PC-9 (cell line): ENCODE data around the gene DHFR. TPM values are rescaled to one million over a fixed set of nuclear protein-coding genes. Genes with fewer than 3 reads are reported as not detected.

Source experiments
- BruUV-seq: library from RNA; stranded (reverse); fragments of 400-500 nt; replicated peaks from 2 replicates; lab custom pipeline; 2021; lab: Mats Ljungman, UMichigan
- CTCF ChIA-PET: fragments of 300-600 bp; sonication (Branson Sonifier 250); formaldehyde crosslinking; loops from one replicate; lab custom pipeline; 2022; ENCODE audit warnings: antibody characterized with exemption; lab: Charles Lee
- POLR2A ChIA-PET: fragments of 300-600 bp; sonication (Branson Sonifier 250); formaldehyde crosslinking; loops from one replicate; lab custom pipeline; 2022; ENCODE audit warnings: antibody characterized with exemption; ENCODE audit not compliant: unreplicated experiment; lab: Charles Lee
- DNase-seq, 2 experiments: peaks; one replicate each; pipeline versions ENCODE4 v3.0.0 to v3.0.0-alpha.2; 2015 to 2022; ENCODE audit warnings: mixed read lengths in 1 of 2
- H2AFZ ChIP-seq: fragments of 200-600 bp; sonication (generic); 2 replicates; pipeline ENCODE4 v1.8.1; 2017; ENCODE audit warnings: antibody characterized with exemption
- H3F3A ChIP-seq: fragments of 200-600 bp; sonication (generic); 2 replicates; pipeline ENCODE4 v1.8.1; 2017; ENCODE audit warnings: antibody characterized with exemption, mild to moderate bottlenecking, low read depth; ENCODE audit not compliant: insufficient read depth
- H3K27ac ChIP-seq: fragments of 200-600 bp; sonication (generic); 2 replicates; pipeline ENCODE4 v1.6.1; 2016; ENCODE audit warnings: mixed run types
- H3K27me3 ChIP-seq: fragments of 200-600 bp; sonication (generic); 2 replicates; pipeline ENCODE4 v1.6.1; 2016; ENCODE audit warnings: low read depth, mixed run types; ENCODE audit not compliant: insufficient read depth
- H3K36me3 ChIP-seq: fragments of 200-600 bp; sonication (generic); 2 replicates; pipeline ENCODE4 v1.6.1; 2016; ENCODE audit warnings: low read depth, mixed run types
- H3K4me1 ChIP-seq: fragments of 200-600 bp; sonication (generic); replicated peaks from 2 replicates; pipeline ENCODE4 v1.6.1; 2016; ENCODE audit warnings: mixed run types; ENCODE audit not compliant: insufficient read depth
- H3K4me2 ChIP-seq: fragments of 200-600 bp; sonication (generic); 2 replicates; pipeline ENCODE4 v1.6.1; 2017; ENCODE audit warnings: mixed run types
- H3K4me3 ChIP-seq: fragments of 200-600 bp; sonication (generic); 2 replicates; pipeline ENCODE4 v1.6.1; 2016; ENCODE audit warnings: mixed run types
- H3K79me2 ChIP-seq: fragments of 200-600 bp; sonication (generic); 2 replicates; pipeline ENCODE4 v1.6.1; 2017; ENCODE audit warnings: low read depth, mixed run types
- H3K9me2 ChIP-seq: fragments of 200-600 bp; sonication (generic); 2 replicates; pipeline ENCODE4 v1.8.1; 2017; ENCODE audit warnings: mild to moderate bottlenecking; ENCODE audit not compliant: insufficient read depth
- H3K9me3 ChIP-seq: fragments of 200-600 bp; sonication (generic); 2 replicates; pipeline ENCODE4 v1.8.1; 2016; ENCODE audit warnings: low read depth; ENCODE audit not compliant: insufficient read depth
- H4K20me1 ChIP-seq: fragments of 200-600 bp; sonication (generic); 2 replicates; pipeline ENCODE4 v1.8.1; 2017; ENCODE audit not compliant: insufficient read depth
- EZH2 ChIP-seq: fragments of 200-600 bp; sonication (generic); IDR thresholded peaks from 2 replicates; pipeline ENCODE4 v1.8.0; 2017; ENCODE audit warnings: antibody characterized with exemption, low read depth
- intact Hi-C: fragments of 100-400 bp; cut with micrococcal nuclease; formaldehyde crosslinking; loops from one replicate; pipeline ENCODE4 v1.10.0; 2022; ENCODE audit not compliant: unreplicated experiment
- total RNA-seq: library from RNA; stranded (reverse); gene quantifications from 2 replicates; pipeline ENCODE4 v1.2.3, GENCODE V29; 2021
- TF ChIP-seq, protein P1 (sequence below): fragments of 200-600 bp; sonication (generic); conservative IDR thresholded peaks from 2 replicates; pipeline ENCODE4 v1.6.1; 2017; ENCODE audit warnings: mixed run types, antibody characterized with exemption, mild to moderate bottlenecking, moderate library complexity

The DHFR gene
- total RNA-seq, 1 experiment from 2014 or later: 45.3 TPM

DNA sequence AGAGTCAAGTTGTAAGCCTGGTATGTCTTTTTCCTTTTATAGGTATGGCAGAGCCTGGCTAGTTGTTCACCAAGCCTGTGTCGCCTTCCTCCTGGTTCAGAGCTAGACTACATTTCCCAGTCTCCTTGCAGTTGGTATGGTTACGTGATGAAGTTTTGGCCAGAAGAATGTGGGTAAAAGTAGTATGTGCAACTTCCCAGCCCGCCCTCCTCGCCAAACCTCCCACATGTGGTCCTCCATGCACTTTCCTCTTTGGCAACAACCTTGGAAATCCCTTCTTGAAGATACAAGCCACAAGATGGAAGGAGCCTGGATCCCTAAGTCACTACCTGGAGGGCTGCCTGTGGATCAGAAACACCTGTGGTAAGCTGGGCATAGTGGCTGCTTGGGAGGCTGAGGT is 36.3 kb downstream of the DHFR start:
- Histone ChIP-seq H3K4me2 (no peak overlapping the region), H3K79me2 (no peaks in the 10 kb centered on the region), H3F3A (no peaks in the 10 kb centered on the region), H3K9me3 (no peaks in the 10 kb centered on the region), H3K4me1 (no peaks in the 10 kb centered on the region), H3K9me2 (no peaks in the 10 kb centered on the region), H2AFZ (no peak overlapping the region), H3K27ac (no peak overlapping the region), H3K36me3 (no peaks in the 10 kb centered on the region), H3K27me3 (no peaks in the 10 kb centered on the region), H4K20me1 (no peaks in the 10 kb centered on the region), H3K4me3 (no peak overlapping the region)
- DNase-seq: no peak
- ChIA-PET POLR2A (no interaction called here), CTCF (no interaction called here)
- BruUV-seq: no TSS peak
- TF ChIP-seq, protein P1, sequence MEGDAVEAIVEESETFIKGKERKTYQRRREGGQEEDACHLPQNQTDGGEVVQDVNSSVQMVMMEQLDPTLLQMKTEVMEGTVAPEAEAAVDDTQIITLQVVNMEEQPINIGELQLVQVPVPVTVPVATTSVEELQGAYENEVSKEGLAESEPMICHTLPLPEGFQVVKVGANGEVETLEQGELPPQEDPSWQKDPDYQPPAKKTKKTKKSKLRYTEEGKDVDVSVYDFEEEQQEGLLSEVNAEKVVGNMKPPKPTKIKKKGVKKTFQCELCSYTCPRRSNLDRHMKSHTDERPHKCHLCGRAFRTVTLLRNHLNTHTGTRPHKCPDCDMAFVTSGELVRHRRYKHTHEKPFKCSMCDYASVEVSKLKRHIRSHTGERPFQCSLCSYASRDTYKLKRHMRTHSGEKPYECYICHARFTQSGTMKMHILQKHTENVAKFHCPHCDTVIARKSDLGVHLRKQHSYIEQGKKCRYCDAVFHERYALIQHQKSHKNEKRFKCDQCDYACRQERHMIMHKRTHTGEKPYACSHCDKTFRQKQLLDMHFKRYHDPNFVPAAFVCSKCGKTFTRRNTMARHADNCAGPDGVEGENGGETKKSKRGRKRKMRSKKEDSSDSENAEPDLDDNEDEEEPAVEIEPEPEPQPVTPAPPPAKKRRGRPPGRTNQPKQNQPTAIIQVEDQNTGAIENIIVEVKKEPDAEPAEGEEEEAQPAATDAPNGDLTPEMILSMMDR: no peak
- intact Hi-C loops: no loop called here

DNA sequence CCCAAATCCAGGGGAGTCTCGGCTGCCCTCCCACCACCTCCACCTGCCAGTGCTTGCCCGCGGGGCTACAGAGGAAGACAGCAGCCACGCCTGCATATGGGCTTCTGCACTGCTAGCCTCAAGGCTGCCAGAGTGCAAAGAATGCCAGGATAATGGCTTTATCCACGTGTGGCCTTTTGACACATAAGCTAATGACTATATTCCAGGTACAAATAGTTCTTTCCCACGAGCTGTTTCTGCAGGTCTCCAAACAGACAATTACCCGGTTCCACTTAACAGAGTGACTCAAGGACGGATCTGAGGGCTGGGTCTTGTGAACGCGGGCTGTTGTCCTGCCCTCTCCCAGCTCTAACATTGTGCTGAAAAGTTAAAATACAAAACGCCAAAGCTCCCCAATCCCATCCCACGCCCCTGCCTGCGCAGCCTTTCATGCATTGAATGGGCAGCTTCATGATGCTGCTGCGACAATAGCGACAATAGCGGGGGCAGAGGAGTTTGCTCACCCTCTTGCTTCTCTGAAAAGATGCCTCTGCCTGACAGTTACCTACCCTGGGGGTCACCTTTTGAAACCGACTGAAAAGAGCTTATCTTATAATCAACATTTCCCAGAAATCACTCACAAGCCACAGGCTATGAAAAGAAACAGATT is 39.4 kb downstream of the DHFR start:
- Histone ChIP-seq H3K9me2 (no peaks in the 10 kb centered on the region; the same call in 1 of the 2 replicates), H3K36me3 (no peaks in the 10 kb centered on the region), H3K4me1 (no peaks in the 10 kb centered on the region), H3K27ac (no peak overlapping the region), H3K9me3 (no peaks in the 10 kb centered on the region; the same call in 1 of the 2 replicates), H3K4me3 (no peak overlapping the region), H3K79me2 (no peaks in the 10 kb centered on the region), H2AFZ (no peak overlapping the region), H4K20me1 (no peaks in the 10 kb centered on the region), H3K27me3 (no peaks in the 10 kb centered on the region), H3K4me2 (no peak overlapping the region), H3F3A (no peaks in the 10 kb centered on the region)
- ChIA-PET CTCF (no interaction called here), POLR2A (no interaction called here)
- intact Hi-C loops: no loop called here
- no peak for DNase-seq
- BruUV-seq: no TSS peak
- TF ChIP-seq EZH2: no peak
- TF ChIP-seq, protein P1: no peak

DNA sequence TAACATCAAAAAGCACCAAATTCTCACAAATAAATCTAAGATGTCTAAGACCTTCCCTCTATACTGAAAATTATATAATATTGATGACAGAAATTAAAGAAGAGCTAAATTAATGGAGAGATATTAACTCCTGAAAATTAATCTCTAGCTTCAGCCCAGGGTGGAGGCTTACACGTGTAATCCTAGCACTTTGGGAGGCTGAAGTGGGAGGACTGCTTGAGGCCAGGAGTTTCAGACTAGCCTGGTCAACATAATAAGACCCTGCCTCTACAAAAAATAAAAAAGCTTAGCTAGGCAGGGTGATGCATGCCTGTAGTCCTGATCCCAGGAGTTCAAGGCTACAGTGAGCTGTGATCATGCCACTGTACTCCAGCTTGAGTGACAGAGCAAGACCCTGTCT is 45.1 kb downstream of the DHFR start:
- H3K27ac ChIP-seq: no peak overlapping the region
- no peak overlapping the region for H2AFZ ChIP-seq
- intact Hi-C loops: no loop called here
- CTCF ChIA-PET: no interaction called here
- H3K4me3 ChIP-seq: no peak overlapping the region
- no peak overlapping the region for H3K4me2 ChIP-seq
- DNase-seq: no peak
- no peaks in the 10 kb centered on the region for H3K27me3 ChIP-seq
- TF ChIP-seq, protein P1: no peak
- no peak for TF ChIP-seq EZH2
- no peaks in the 10 kb centered on the region for H3K79me2 ChIP-seq
- POLR2A ChIA-PET: no interaction called here
- no TSS peak for BruUV-seq
- H3K9me2 ChIP-seq: no peaks in the 10 kb centered on the region; the same call in 1 of the 2 replicates
- H3K36me3 ChIP-seq: no peaks in the 10 kb centered on the region
- no peaks in the 10 kb centered on the region for H3F3A ChIP-seq
- H3K9me3 ChIP-seq: no peaks in the 10 kb centered on the region; the same call in 1 of the 2 replicates
- no peaks in the 10 kb centered on the region for H4K20me1 ChIP-seq
- H3K4me1 ChIP-seq: no peaks in the 10 kb centered on the region
